ENCODE measurements around the gene ADAMTS6.

Gene ADAMTS6

GRCh38 chr5:65144136-65144871, 337.4 kb downstream of the ADAMTS6 start:
- no peak for DNase-seq (ENCODE audit: low spot score)

GRCh38 chr5:65142511-65143011, 339.2 kb downstream of the ADAMTS6 start:
- no peak for DNase-seq (ENCODE audit: low spot score)

- DNase-seq (ENCODE audit: low spot score), result no peak
These were observed 339.7 kb downstream of the ADAMTS6 start for GRCh38 chr5:65142016-65142415.

GRCh38 chr5:65141493-65141892, 340.2 kb downstream of the ADAMTS6 start:
- DNase-seq (ENCODE audit: low spot score), result no peak

GRCh38 chr5:65137631-65138030, 344.1 kb downstream of the ADAMTS6 start:
- DNase-seq (ENCODE audit: low spot score), result no peak

- no peak for DNase-seq (ENCODE audit: low spot score)
These were observed 348.1 kb downstream of the ADAMTS6 start for GRCh38 chr5:65133477-65134110.

- DNase-seq (ENCODE audit: low spot score), result no peak
These were observed 349.3 kb downstream of the ADAMTS6 start for GRCh38 chr5:65132386-65132785.

- no peak for DNase-seq (ENCODE audit: low spot score)
These were observed 353.5 kb downstream of the ADAMTS6 start for GRCh38 chr5:65128226-65128625.

- DNase-seq (ENCODE audit: low spot score), result no peak
These were observed 354.4 kb downstream of the ADAMTS6 start for GRCh38 chr5:65127161-65127901.

GRCh38 chr5:65126542-65127069, 355.1 kb downstream of the ADAMTS6 start:
- no peak for DNase-seq (ENCODE audit: low spot score)

GRCh38 chr5:65125591-65126541, 355.9 kb downstream of the ADAMTS6 start:
- DNase-seq (ENCODE audit: low spot score), result no peak

- DNase-seq (ENCODE audit: low spot score), result no peak
These were observed 359.8 kb downstream of the ADAMTS6 start for GRCh38 chr5:65121880-65122436.

GRCh38 chr5:65120371-65120967, 361.3 kb downstream of the ADAMTS6 start:
- no peak for DNase-seq (ENCODE audit: low spot score)

GRCh38 chr5:65117525-65117924, 364.2 kb downstream of the ADAMTS6 start:
- DNase-seq (ENCODE audit: low spot score), result no peak

- DNase-seq (ENCODE audit: low spot score), result no peak
These were observed 367.9 kb downstream of the ADAMTS6 start for GRCh38 chr5:65113771-65114170.

GRCh38 chr5:65111961-65112658, 369.6 kb downstream of the ADAMTS6 start:
- DNase-seq (ENCODE audit: low spot score), result no peak

- DNase-seq (ENCODE audit: low spot score), result no peak
These were observed 372.7 kb downstream of the ADAMTS6 start for GRCh38 chr5:65108786-65109743.

- DNase-seq (ENCODE audit: low spot score), result no peak
These were observed 376.4 kb downstream of the ADAMTS6 start for GRCh38 chr5:65105301-65105700.

- DNase-seq (ENCODE audit: low spot score), result no peak
These were observed 376.9 kb downstream of the ADAMTS6 start for GRCh38 chr5:65104831-65105230.
